Fibroblast of villous mesenchyme (primary cell): ENCODE data around the gene PAX1. TPM values are rescaled to one million over a fixed set of nuclear protein-coding genes. Genes with fewer than 3 reads are reported as not detected.

Source experiments
- DNase-seq: peaks from one replicate; pipeline ENCODE4 v3.0.0-alpha.2; 2010; ENCODE audit warnings: low read depth
- H3K4me3 ChIP-seq: 2 replicates; pipeline ENCODE4 v1.5.1; 2011; ENCODE audit warnings: low read depth, mild to moderate bottlenecking, low read length
- total RNA-seq: library from RNA; depleted of rRNA; stranded (reverse); fragments of >200 nt; gene quantifications from 2 replicates; pipeline ENCODE4 v1.2.3, GENCODE V29; 2012
- TF ChIP-seq, protein P1 (sequence below): IDR thresholded peaks from 2 replicates; pipeline ENCODE4 v1.5.1; 2012; ENCODE audit warnings: low read depth, mild to moderate bottlenecking, low read length; ENCODE audit not compliant: insufficient read depth

Gene PAX1
- total RNA-seq, 1 donor = not detected

DNA sequence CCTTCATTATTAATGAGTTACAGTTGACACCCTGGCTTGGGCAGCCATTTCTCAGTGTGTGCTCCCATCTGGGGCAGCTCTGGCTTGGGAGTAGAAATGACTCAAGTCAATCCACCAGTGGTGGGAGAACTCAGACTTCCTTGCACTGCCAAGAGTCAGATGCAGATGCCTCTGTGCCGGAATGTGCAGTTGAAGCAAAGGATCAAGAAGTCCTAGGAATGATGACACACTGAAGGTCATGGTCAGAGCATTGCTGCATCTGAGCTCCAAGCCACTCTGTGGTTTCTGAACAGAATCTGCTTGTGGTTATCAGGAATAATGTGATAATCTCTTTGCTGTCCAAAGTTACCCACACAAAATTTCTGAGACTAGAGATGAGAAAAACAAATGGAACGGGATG lies 19.5 kb upstream of the PAX1 start:
- no peak overlapping the region for H3K4me3 ChIP-seq
- no peak for DNase-seq
- TF ChIP-seq, protein P1, sequence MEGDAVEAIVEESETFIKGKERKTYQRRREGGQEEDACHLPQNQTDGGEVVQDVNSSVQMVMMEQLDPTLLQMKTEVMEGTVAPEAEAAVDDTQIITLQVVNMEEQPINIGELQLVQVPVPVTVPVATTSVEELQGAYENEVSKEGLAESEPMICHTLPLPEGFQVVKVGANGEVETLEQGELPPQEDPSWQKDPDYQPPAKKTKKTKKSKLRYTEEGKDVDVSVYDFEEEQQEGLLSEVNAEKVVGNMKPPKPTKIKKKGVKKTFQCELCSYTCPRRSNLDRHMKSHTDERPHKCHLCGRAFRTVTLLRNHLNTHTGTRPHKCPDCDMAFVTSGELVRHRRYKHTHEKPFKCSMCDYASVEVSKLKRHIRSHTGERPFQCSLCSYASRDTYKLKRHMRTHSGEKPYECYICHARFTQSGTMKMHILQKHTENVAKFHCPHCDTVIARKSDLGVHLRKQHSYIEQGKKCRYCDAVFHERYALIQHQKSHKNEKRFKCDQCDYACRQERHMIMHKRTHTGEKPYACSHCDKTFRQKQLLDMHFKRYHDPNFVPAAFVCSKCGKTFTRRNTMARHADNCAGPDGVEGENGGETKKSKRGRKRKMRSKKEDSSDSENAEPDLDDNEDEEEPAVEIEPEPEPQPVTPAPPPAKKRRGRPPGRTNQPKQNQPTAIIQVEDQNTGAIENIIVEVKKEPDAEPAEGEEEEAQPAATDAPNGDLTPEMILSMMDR = no peak

DNA sequence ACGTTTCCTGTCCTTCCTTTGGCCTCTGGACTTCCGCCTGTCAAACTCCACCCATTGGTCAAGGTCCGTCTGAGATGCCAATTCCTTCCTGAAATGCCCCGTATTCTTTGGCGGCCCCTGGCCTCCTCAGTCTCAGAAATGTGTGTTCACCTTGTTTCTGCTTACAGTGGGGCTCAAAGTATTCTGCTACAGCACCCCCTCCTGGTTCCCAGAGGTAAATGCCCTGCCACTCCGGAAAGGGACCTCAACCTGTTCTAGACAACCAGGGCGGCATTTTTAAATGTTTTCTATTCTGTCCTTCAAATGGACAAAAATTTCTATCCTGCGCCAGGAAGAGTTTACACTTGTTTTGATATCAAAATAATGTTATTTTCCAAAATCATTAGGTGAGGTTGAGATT lies 12.1 kb upstream of the PAX1 start:
- TF ChIP-seq, protein P1 = no peak
- no peak overlapping the region for H3K4me3 ChIP-seq
- no peak for DNase-seq

- TF ChIP-seq, protein P1 = no peak
- no peak for DNase-seq
These were observed 6.8 kb upstream of the PAX1 start for GRCh38 chr20:21698494-21699215.

DNA sequence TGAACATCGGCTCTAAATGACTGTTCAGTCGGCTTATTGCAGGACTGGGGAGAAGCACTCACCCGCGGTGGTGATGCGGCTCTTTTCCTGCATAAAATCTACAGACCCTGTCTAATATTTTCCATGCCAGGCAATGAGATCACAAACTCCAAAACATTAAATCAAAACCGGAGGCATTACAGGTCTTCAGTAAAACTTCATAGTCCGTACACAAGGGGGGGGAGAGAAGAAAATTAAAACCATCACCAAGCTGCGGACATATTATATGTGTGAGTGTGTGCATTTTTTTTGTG lies 6.3 kb upstream of the PAX1 start:
- no peak overlapping the region for H3K4me3 ChIP-seq
- no peak for DNase-seq
- TF ChIP-seq, protein P1 = no peak

More at GRCh38 chr20:21698494-21699215, 6.8 kb upstream of the PAX1 start:
- no peak overlapping the region for H3K4me3 ChIP-seq

- TF ChIP-seq, protein P1 = no peak
- no peak overlapping the region for H3K4me3 ChIP-seq
These were observed 4.1 kb upstream of the PAX1 start for GRCh38 chr20:21701171-21701876.

GRCh38 chr20:21702016-21702415 lies 3.4 kb upstream of the PAX1 start:
- no peak overlapping the region for H3K4me3 ChIP-seq
- TF ChIP-seq, protein P1 = no peak
- DNase-seq = no peak

More at GRCh38 chr20:21701171-21701876, 4.1 kb upstream of the PAX1 start:
- DNase-seq = no peak
